ENCODE measurements around the gene SSTR5.

GRCh38 chr16:1117176-1117900 is 44.8 kb downstream of the SSTR5 start:
- TF ChIP-seq CTCF (IDR thresholded peaks at IDR 0.05) = no peak
- no peak for TF ChIP-seq EP300 (IDR thresholded peaks at IDR 0.05)
- no peak for TF ChIP-seq POLR2A (IDR thresholded peaks at IDR 0.05)
